HG03469 (cell line): ENCODE measurements around the gene CEBPB.
"Not testable (repeated sequence)": the region's sequence is repeated elsewhere in the genome, so short reads cannot be mapped to it uniquely, and the experiment has no call there.

Experiments
- ATAC-seq: cut with Tn5 transposase; IDR thresholded peaks from one replicate; pipeline ENCODE4 v1.9.1; 2021; ENCODE audit warnings: mild to moderate bottlenecking, moderate library complexity, moderate number of reproducible peaks; ENCODE audit not compliant: unreplicated experiment

CEBPB gene

GRCh38 chr20:50190251-50191064 is at the start of gene CEBPB:
Gene CEBPB, plus strand, starts transcription at chr20:50190830. Its CDS starts 204 bp downstream, at chr20:50191034.
- no peak for ATAC-seq

- no peak for ATAC-seq
These were observed 49.5 kb upstream of the CEBPB start for GRCh38 chr20:50141018-50141675.

GRCh38 chr20:50141811-50142561 is 48.6 kb upstream of the CEBPB start:
- no peak for ATAC-seq

- no peak for ATAC-seq
These were observed 47.8 kb upstream of the CEBPB start for GRCh38 chr20:50142812-50143211.

- no peak for ATAC-seq
These were observed 46.3 kb upstream of the CEBPB start for GRCh38 chr20:50144362-50144761.

GRCh38 chr20:50145566-50145965 is 45.1 kb upstream of the CEBPB start:
- no peak for ATAC-seq

- no peak for ATAC-seq
These were observed 44.4 kb upstream of the CEBPB start for GRCh38 chr20:50146214-50146613.

- ATAC-seq: no peak
These were observed 43.6 kb upstream of the CEBPB start for GRCh38 chr20:50146732-50147662.

GRCh38 chr20:50149481-50150254 is 41.0 kb upstream of the CEBPB start:
- ATAC-seq: no peak

GRCh38 chr20:50151034-50151743 is 39.4 kb upstream of the CEBPB start:
- ATAC-seq: no peak

- ATAC-seq: no peak
These were observed 38.1 kb upstream of the CEBPB start for GRCh38 chr20:50152394-50153152.

- no peak for ATAC-seq
These were observed 37.5 kb upstream of the CEBPB start for GRCh38 chr20:50153153-50153499.

GRCh38 chr20:50153500-50154377 is 36.9 kb upstream of the CEBPB start, which contains the start of gene PEDS1:
Gene PEDS1, minus strand, starts transcription at chr20:50153723. Its CDS starts 86 bp downstream, at chr20:50153637.
- peak; percentile 79 for ATAC-seq

GRCh38 chr20:50161494-50161893 is 29.1 kb upstream of the CEBPB start:
- not testable (repeated sequence) for ATAC-seq

- ATAC-seq: no peak
These were observed 26.9 kb upstream of the CEBPB start for GRCh38 chr20:50163570-50164317.

- peak; percentile 73 for ATAC-seq
These were observed 24.7 kb upstream of the CEBPB start for GRCh38 chr20:50165684-50166554.
